Hindlimb muscle (tissue), 1 donor: ENCODE data around the gene BSDC1. TPM values are rescaled to one million over a fixed set of nuclear protein-coding genes. Genes with fewer than 3 reads are reported as not detected.
A peak's percentile ranks its signal among the peaks of the same experiment; 100 is the strongest.

Experiments used
- DNase-seq: peaks from one replicate; pipeline ENCODE4 v3.0.0-alpha.2; 2013
- polyA plus RNA-seq: library from polyadenylated mRNA; unstranded; fragments of 120-200 nt; gene quantifications from one replicate; pipeline ENCODE4 v1.2.1, GENCODE V29; 2013; ENCODE audit not compliant: insufficient read length

Gene BSDC1
- polyA plus RNA-seq, 1 donor = 39.8 TPM

- DNase-seq = peak; percentile 73
These were observed 58.3 kb downstream of the BSDC1 start, which contains the start of gene MARCKSL1 for GRCh38 chr1:32335790-32336590. MARCKSL1 (minus strand) TSS chr1:32336233; CDS start chr1:32336033, 200 bp downstream.

- DNase-seq = no peak
These were observed 58.8 kb downstream of the BSDC1 start for GRCh38 chr1:32335535-32335789.

- DNase-seq = peak; percentile 58
These were observed 59.2 kb downstream of the BSDC1 start for GRCh38 chr1:32334864-32335534.

GRCh38 chr1:32334274-32334861 is 59.9 kb downstream of the BSDC1 start:
- no peak for DNase-seq

GRCh38 chr1:32333251-32333963 is 60.8 kb downstream of the BSDC1 start:
- no peak for DNase-seq

GRCh38 chr1:32332290-32333079 is 61.8 kb downstream of the BSDC1 start:
- DNase-seq = no peak

GRCh38 chr1:32331549-32331948 is 62.7 kb downstream of the BSDC1 start:
- DNase-seq = no peak

GRCh38 chr1:32330558-32331151 is 63.6 kb downstream of the BSDC1 start:
- no peak for DNase-seq

GRCh38 chr1:32329931-32330466 is 64.2 kb downstream of the BSDC1 start:
- no peak for DNase-seq

GRCh38 chr1:32327204-32327603 is 67.0 kb downstream of the BSDC1 start:
- DNase-seq = no peak

- DNase-seq = no peak
These were observed 72.4 kb downstream of the BSDC1 start for GRCh38 chr1:32321712-32322291.

- DNase-seq = no peak
These were observed 75.9 kb downstream of the BSDC1 start for GRCh38 chr1:32318127-32318869.

- DNase-seq = no peak
These were observed 77.4 kb downstream of the BSDC1 start for GRCh38 chr1:32316903-32317277.

Other genes starting within 250 kb of the BSDC1 start
- 30.8 TPM for gene TXLNA, start 214.8 kb downstream of the BSDC1 start, polyA plus RNA-seq
- 44.2 TPM for gene CCDC28B, start 193.8 kb downstream of the BSDC1 start, polyA plus RNA-seq
- 3.8 TPM for gene IQCC, start 188.8 kb downstream of the BSDC1 start, polyA plus RNA-seq
- 0.67 TPM for gene DCDC2B, start 185.4 kb downstream of the BSDC1 start, polyA plus RNA-seq
- 11.3 TPM for gene TMEM234, start 172.1 kb downstream of the BSDC1 start, polyA plus RNA-seq
- gene EIF3I, start 172.0 kb downstream of the BSDC1 start, polyA plus RNA-seq = 149 TPM
- 7.6 TPM for gene FAM167B, start 147.2 kb downstream of the BSDC1 start, polyA plus RNA-seq
- gene LCK, start 143.2 kb downstream of the BSDC1 start, polyA plus RNA-seq = 0.89 TPM
- 43.7 TPM for gene HDAC1, start 102.4 kb downstream of the BSDC1 start, polyA plus RNA-seq
- gene MARCKSL1, start 58.2 kb downstream of the BSDC1 start, polyA plus RNA-seq = 173 TPM
- 7.4 TPM for gene FAM229A, start 32.0 kb downstream of the BSDC1 start, polyA plus RNA-seq
- 3.3 TPM for gene TSSK3, start 31.9 kb downstream of the BSDC1 start, polyA plus RNA-seq
- gene ZBTB8B, start 70.6 kb upstream of the BSDC1 start, polyA plus RNA-seq = 0.14 TPM
- 10.5 TPM for gene ZBTB8A, start 145.0 kb upstream of the BSDC1 start, polyA plus RNA-seq